Naive thymus-derived CD4-positive, alpha-beta T cell (primary cell): Measurements from ENCODE around the gene CCT5. TPM values are rescaled to one million over a fixed set of nuclear protein-coding genes. Genes with fewer than 3 reads are reported as not detected.

Experiments used
- ATAC-seq: fragments of 150-1000 bp; cut with Tn5 transposase; 2 replicates; pipeline ENCODE4 v1.10.0; 2021; ENCODE audit warnings: mild to moderate bottlenecking, moderate library complexity
- CTCF ChIA-PET: fragments of 350-600 bp; sonication (Branson Sonifier 250); formaldehyde crosslinking; loops from one replicate; lab custom pipeline; 2021; ENCODE audit warnings: antibody characterized with exemption; lab: Charles Lee
- POLR2A ChIA-PET: fragments of 350-600 bp; sonication (Branson Sonifier 250); formaldehyde crosslinking; loops from one replicate; lab custom pipeline; 2021; ENCODE audit warnings: antibody characterized with exemption, inconsistent platforms; lab: Charles Lee
- DNase-seq, 9 donors: peaks; one replicate each; pipeline versions ENCODE4 v3.0.0 to v3.0.0-alpha.2; 2020 to 2022; ENCODE audit warnings: mixed read lengths in 1 of 9
- H3K27ac ChIP-seq: one replicate; pipeline ENCODE4 v1.7.0; 2013; ENCODE audit warnings: mild to moderate bottlenecking, low read depth, low read length, moderate library complexity
- H3K27me3 ChIP-seq, 2 donors: one replicate each; pipeline ENCODE4 v1.7.0; 2013; ENCODE audit warnings: low read length in 2 of 2, mild to moderate bottlenecking in 2 of 2, moderate library complexity in 2 of 2; ENCODE audit not compliant: control insufficient read depth in 2 of 2, insufficient read depth in 2 of 2
- H3K36me3 ChIP-seq, 3 experiments: 1 replicate in 2 of 3; 2 replicates in 1 of 3; pipeline ENCODE4 v1.7.0; 2013; ENCODE audit warnings: low read length in 3 of 3, mild to moderate bottlenecking in 3 of 3, moderate library complexity in 1 of 3; ENCODE audit not compliant: insufficient read depth in 3 of 3, control insufficient read depth in 2 of 3
- H3K4me1 ChIP-seq, 2 donors: one replicate each; pipeline ENCODE4 v1.7.0; 2013; ENCODE audit warnings: low read length in 2 of 2, mild to moderate bottlenecking in 2 of 2, moderate library complexity in 1 of 2; ENCODE audit not compliant: control insufficient read depth in 2 of 2, insufficient read depth in 2 of 2
- H3K4me3 ChIP-seq: 2 replicates; pipeline ENCODE4 v1.7.0; 2013; ENCODE audit warnings: mild to moderate bottlenecking, low read length
- H3K9me3 ChIP-seq, 3 experiments: 1 replicate in 2 of 3; 2 replicates in 1 of 3; pipeline ENCODE4 v1.7.0; 2013; ENCODE audit warnings: low read length in 3 of 3; ENCODE audit not compliant: control insufficient read depth in 2 of 3
- H3K27ac Mint-ChIP-seq, 9 donors: one replicate each; pipeline ENCODE4 v1.8.0; 2020 to 2022; ENCODE audit warnings: mixed read lengths in 9 of 9, mild to moderate bottlenecking in 8 of 9, moderate library complexity in 5 of 9, inconsistent platforms in 2 of 9
- H3K27me3 Mint-ChIP-seq, 5 donors: one replicate each; pipeline ENCODE4 v1.8.0; 2021 to 2022; ENCODE audit warnings: mixed read lengths in 5 of 5, mild to moderate bottlenecking in 1 of 5
- H3K36me3 Mint-ChIP-seq, 5 donors: one replicate each; pipeline ENCODE4 v1.8.0; 2020 to 2022; ENCODE audit warnings: mixed read lengths in 5 of 5, mild to moderate bottlenecking in 3 of 5, inconsistent platforms in 1 of 5
- H3K4me1 Mint-ChIP-seq, 7 donors: one replicate each; pipeline ENCODE4 v1.8.0; 2020 to 2022; ENCODE audit warnings: mixed read lengths in 7 of 7, mild to moderate bottlenecking in 3 of 7, inconsistent platforms in 1 of 7
- H3K4me3 Mint-ChIP-seq, 10 donors: one replicate each; pipeline ENCODE4 v1.8.0; 2020 to 2022; ENCODE audit warnings: mild to moderate bottlenecking in 10 of 10, mixed read lengths in 10 of 10, moderate library complexity in 6 of 10, inconsistent platforms in 2 of 10
- H3K9me3 Mint-ChIP-seq, 11 donors: one replicate each; pipeline ENCODE4 v1.8.0; 2020 to 2022; ENCODE audit warnings: mixed read lengths in 11 of 11, mild to moderate bottlenecking in 4 of 11, inconsistent platforms in 1 of 11, moderate library complexity in 1 of 11
- intact Hi-C, 2 donors: fragments of 100-400 bp; cut with micrococcal nuclease; formaldehyde crosslinking; loops; one replicate each; pipeline ENCODE4 v1.15.1; 2023
- polyA plus RNA-seq, 2 donors: library from polyadenylated mRNA; unstranded; fragments of 300-500 nt; fragmentation: Illumina TruSeq; gene quantifications; one replicate each; pipeline ENCODE4 v1.2.3, GENCODE V29; 2021
- total RNA-seq, 6 experiments: library from RNA in 5 of 6; stranded (reverse) in 5 of 6; gene quantifications; 1 replicate in 5 of 6; 2 replicates in 1 of 6; pipeline ENCODE4 v1.2.3 and lab custom pipeline; 2021 to 2026

The CCT5 gene
- total and polyA plus RNA-seq, 7 experiments from 2014 or later, result 58.0 to 265 (median 90.8) TPM

GRCh38 chr5:10276691-10277090, 26.6 kb downstream of the CCT5 start:
- CTCF ChIA-PET, result no interaction called here
- Mint-ChIP-seq H3K27ac (no peak overlapping the region), H3K36me3 (peaks cover 0 to 6% (median 4%) of the 10 kb centered on the region in 5 donors), H3K4me3 (no peak overlapping the region), H3K27me3 (peaks cover 0 to 14% (median 4%) of the 10 kb centered on the region in 5 donors), H3K9me3 (peaks cover 0 to 21% (median 4%) of the 10 kb centered on the region in 11 donors), H3K4me1 (peaks cover 7 to 38% (median 19%) of the 10 kb centered on the region in 7 donors)
- POLR2A ChIA-PET, result no interaction called here
- H3K27me3 ChIP-seq, result no peaks in the 10 kb centered on the region
- intact Hi-C loops, result no loop called here
- no peaks in the 10 kb centered on the region for H3K9me3 ChIP-seq
- H3K4me3 ChIP-seq, result no peak overlapping the region
- ATAC-seq (no peak), DNase-seq (no peak)
- no peak overlapping the region for H3K27ac ChIP-seq
- H3K4me1 ChIP-seq, result no peaks in the 10 kb centered on the region
- H3K36me3 ChIP-seq, result no peaks in the 10 kb centered on the region

GRCh38 chr5:10277773-10278630, 27.9 kb downstream of the CCT5 start:
- DNase-seq, result no peak
- Mint-ChIP-seq H3K27ac (peak overlapping the region in 1 of 9 donors; percentile 51), H3K36me3 (peaks cover 0 to 5% (median 0%) of the 10 kb centered on the region in 5 donors), H3K4me3 (no peak overlapping the region), H3K9me3 (peaks cover 0 to 14% (median 0%) of the 10 kb centered on the region in 11 donors), H3K4me1 (peaks cover 2 to 29% (median 12%) of the 10 kb centered on the region in 7 donors), H3K27me3 (peaks cover 0 to 13% (median 0%) of the 10 kb centered on the region in 5 donors)
- no peaks in the 10 kb centered on the region for H3K27me3 ChIP-seq
- H3K27ac ChIP-seq, result no peak overlapping the region
- intact Hi-C loops, result no loop called here
- no peak overlapping the region for H3K4me3 ChIP-seq
- ChIA-PET CTCF (no interaction called here), POLR2A (no interaction called here)
- H3K4me1 ChIP-seq, result no peaks in the 10 kb centered on the region
- no peaks in the 10 kb centered on the region for H3K36me3 ChIP-seq
- H3K9me3 ChIP-seq, result no peaks in the 10 kb centered on the region
- no peak for ATAC-seq

DNA sequence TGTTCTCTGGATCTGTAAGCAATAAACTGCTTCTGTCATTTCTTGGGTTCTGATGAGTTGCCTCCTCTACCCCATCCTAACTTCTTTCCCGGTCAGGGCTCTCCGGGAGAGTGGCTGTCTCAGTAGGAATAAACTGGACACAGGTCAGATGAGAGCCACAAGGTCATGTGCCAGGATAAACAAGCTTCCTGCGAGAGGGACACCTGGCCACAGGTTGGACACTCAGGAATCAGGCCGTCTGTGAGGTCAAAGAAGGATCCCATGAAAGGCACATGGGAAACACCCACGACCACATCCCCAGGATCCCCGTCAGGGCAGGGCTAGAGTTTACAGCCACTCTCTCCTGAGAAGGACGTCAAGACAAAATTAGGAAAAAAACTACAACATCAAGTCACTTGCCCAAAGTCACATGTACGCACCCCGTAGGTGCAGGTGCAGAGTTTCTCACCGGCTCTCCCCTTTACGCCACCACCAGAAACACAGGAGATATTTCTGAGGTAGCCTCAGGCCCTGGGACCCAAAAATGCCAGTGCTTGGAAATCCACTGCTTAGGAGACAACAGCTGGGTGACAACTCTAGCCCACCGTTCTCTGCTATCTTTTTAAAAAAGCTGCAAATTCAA, 28.7 kb downstream of the CCT5 start:
- Mint-ChIP-seq H3K9me3 (peaks cover 0 to 10% (median 0%) of the 10 kb centered on the region in 11 donors), H3K4me3 (no peak overlapping the region), H3K36me3 (peaks cover 0 to 5% (median 0%) of the 10 kb centered on the region in 5 donors), H3K4me1 (peaks cover 4 to 24% (median 14%) of the 10 kb centered on the region in 7 donors), H3K27me3 (peaks cover 0 to 13% (median 0%) of the 10 kb centered on the region in 5 donors), H3K27ac (peak overlapping the region in 2 of 9 donors; percentile 41 to 51)
- Histone ChIP-seq H3K27ac (no peak overlapping the region), H3K36me3 (no peaks in the 10 kb centered on the region), H3K4me1 (no peaks in the 10 kb centered on the region), H3K4me3 (no peak overlapping the region), H3K9me3 (no peaks in the 10 kb centered on the region), H3K27me3 (no peaks in the 10 kb centered on the region)
- intact Hi-C loops, result no loop called here
- POLR2A ChIA-PET, result no interaction called here
- no peak for DNase-seq
- CTCF ChIA-PET, result no interaction called here
- ATAC-seq, result no peak

- Mint-ChIP-seq H3K4me3 (no peak overlapping the region), H3K36me3 (peaks cover 0 to 5% (median 0%) of the 10 kb centered on the region in 5 donors), H3K4me1 (peaks cover 6 to 22% (median 14%) of the 10 kb centered on the region in 7 donors), H3K9me3 (peaks cover 0 to 5% (median 0%) of the 10 kb centered on the region in 11 donors), H3K27me3 (peaks cover 0 to 13% (median 0%) of the 10 kb centered on the region in 5 donors), H3K27ac (no peak overlapping the region)
- H3K4me3 ChIP-seq, result no peak overlapping the region
- H3K27ac ChIP-seq, result no peak overlapping the region
- ATAC-seq (no peak), DNase-seq (no peak)
- H3K4me1 ChIP-seq, result no peaks in the 10 kb centered on the region
- POLR2A ChIA-PET, result no interaction called here
- H3K36me3 ChIP-seq, result no peaks in the 10 kb centered on the region
- intact Hi-C loops, result no loop called here
- CTCF ChIA-PET, result interaction anchor here (0.7 kb wide), 1 partner anchor 143 kb away, joined by 3 read pairs; no protein-coding TSS in a partner anchor
- H3K9me3 ChIP-seq, result no peaks in the 10 kb centered on the region
- no peaks in the 10 kb centered on the region for H3K27me3 ChIP-seq
Measured at GRCh38 chr5:10279328-10279727, 29.2 kb downstream of the CCT5 start.

DNA sequence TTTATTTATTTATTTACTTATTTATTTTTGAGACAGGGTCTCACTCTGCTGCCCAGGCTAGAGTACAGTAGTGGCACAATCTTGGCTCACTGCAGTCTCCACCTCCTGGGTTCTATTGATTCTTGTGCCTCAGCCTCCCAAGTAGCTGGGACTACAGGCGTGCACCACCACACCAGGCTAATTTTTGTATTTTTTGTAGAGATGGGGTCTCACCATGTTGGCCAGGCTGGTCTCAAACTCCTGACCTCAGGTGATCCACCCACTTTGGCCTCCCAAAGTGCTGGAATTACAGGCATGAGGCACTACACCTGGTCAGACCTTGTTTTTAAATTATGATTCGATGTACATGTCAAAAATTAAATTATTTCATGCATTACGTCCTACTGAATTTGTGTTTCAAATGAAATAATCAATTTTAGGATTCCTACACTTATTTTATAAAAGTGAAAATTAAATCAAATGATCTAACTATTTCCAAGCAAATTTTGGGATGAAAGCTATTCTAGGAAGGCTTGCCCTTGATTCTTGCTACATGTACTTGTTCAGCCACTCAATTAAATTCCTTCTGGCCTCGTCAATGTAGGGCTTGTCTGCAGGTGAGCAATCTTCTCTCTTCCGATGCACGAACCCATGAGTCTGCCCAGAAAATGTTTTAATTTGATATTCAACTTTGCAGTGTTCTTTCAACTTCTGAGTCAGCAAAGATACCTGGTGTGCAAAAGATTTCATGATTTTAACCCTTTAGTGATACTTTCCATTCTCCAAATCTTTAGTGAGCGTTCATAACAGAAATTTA, 30.0 kb downstream of the CCT5 start:
- CTCF ChIA-PET, result interaction anchor here (0.7 to 0.9 kb wide), 2 partner anchors 142 to 348 kb away, joined by 3 to 4 read pairs; no protein-coding TSS in a partner anchor
- no peaks in the 10 kb centered on the region for H3K36me3 ChIP-seq

More for the DNA sequence above, 30.0 kb downstream of the CCT5 start:
- H3K27ac Mint-ChIP-seq, result no peak overlapping the region
- H3K27ac ChIP-seq, result no peak overlapping the region
- H3K4me1 ChIP-seq, result no peaks in the 10 kb centered on the region
- DNase-seq (no peak), ATAC-seq (no peak)
- peaks cover 0 to 5% (median 0%) of the 10 kb centered on the region in 5 donors for H3K36me3 Mint-ChIP-seq
- H3K9me3 Mint-ChIP-seq, result peaks cover 0 to 4% (median 0%) of the 10 kb centered on the region in 11 donors
- POLR2A ChIA-PET, result no interaction called here
- no peaks in the 10 kb centered on the region for H3K9me3 ChIP-seq
- H3K27me3 Mint-ChIP-seq, result peaks cover 0 to 13% (median 0%) of the 10 kb centered on the region in 5 donors
- peaks cover 6 to 14% (median 11%) of the 10 kb centered on the region in 7 donors for H3K4me1 Mint-ChIP-seq
- no peak overlapping the region for H3K4me3 ChIP-seq
- intact Hi-C loops, result loop anchor here in 1 of 2 donors (5.0 kb wide), 1 partner anchor 297 kb away; no protein-coding TSS in a partner anchor
- H3K27me3 ChIP-seq, result no peaks in the 10 kb centered on the region
- no peak overlapping the region for H3K4me3 Mint-ChIP-seq
